HK-2 (cell line): Measurements from ENCODE around the gene TSSK6.

Experiments
- DNase-seq: peaks from one replicate; pipeline ENCODE4 v3.0.0-alpha.2; 2018; ENCODE audit not compliant: unreplicated experiment

Gene TSSK6

GRCh38 chr19:19464339-19465098 lies 50.8 kb downstream of the TSSK6 start:
- no peak for DNase-seq
